Stimulated activated effector memory CD8-positive, alpha-beta T cell treated with anti-CD3 and anti-CD28 coated beads, Interleukin-12 subunit alpha, Interleukin-12 subunit beta, amount 100 ng/mL, for 72 hours (primary cell): ENCODE measurements around the gene RO60.
A peak's percentile ranks its signal among the peaks of the same experiment; 100 is the strongest.
"Not testable (repeated sequence)": the region's sequence is repeated elsewhere in the genome, so short reads cannot be mapped to it uniquely, and the experiment has no call there.

Experiments
- ATAC-seq: fragments of 150-1000 bp; cut with Tn5 transposase; 2 replicates; pipeline ENCODE4 v1.10.0; 2021
- DNase-seq, 2 donors: peaks; one replicate each; pipeline ENCODE4 v3.0.0; 2021 to 2022; ENCODE audit warnings: low spot score in 2 of 2
- H3K27ac Mint-ChIP-seq: one replicate; pipeline ENCODE4 v1.8.0; 2022; ENCODE audit warnings: mild to moderate bottlenecking, mixed read lengths
- H3K36me3 Mint-ChIP-seq: one replicate; pipeline ENCODE4 v1.8.0; 2022; ENCODE audit warnings: mild to moderate bottlenecking, mixed read lengths
- H3K4me1 Mint-ChIP-seq: one replicate; pipeline ENCODE4 v1.8.0; 2022; ENCODE audit warnings: mixed read lengths
- H3K4me3 Mint-ChIP-seq: one replicate; pipeline ENCODE4 v1.8.0; 2022; ENCODE audit warnings: mild to moderate bottlenecking, mixed read lengths
- H3K9me3 Mint-ChIP-seq: one replicate; pipeline ENCODE4 v1.8.0; 2022; ENCODE audit warnings: mixed read lengths

The RO60 gene

DNA sequence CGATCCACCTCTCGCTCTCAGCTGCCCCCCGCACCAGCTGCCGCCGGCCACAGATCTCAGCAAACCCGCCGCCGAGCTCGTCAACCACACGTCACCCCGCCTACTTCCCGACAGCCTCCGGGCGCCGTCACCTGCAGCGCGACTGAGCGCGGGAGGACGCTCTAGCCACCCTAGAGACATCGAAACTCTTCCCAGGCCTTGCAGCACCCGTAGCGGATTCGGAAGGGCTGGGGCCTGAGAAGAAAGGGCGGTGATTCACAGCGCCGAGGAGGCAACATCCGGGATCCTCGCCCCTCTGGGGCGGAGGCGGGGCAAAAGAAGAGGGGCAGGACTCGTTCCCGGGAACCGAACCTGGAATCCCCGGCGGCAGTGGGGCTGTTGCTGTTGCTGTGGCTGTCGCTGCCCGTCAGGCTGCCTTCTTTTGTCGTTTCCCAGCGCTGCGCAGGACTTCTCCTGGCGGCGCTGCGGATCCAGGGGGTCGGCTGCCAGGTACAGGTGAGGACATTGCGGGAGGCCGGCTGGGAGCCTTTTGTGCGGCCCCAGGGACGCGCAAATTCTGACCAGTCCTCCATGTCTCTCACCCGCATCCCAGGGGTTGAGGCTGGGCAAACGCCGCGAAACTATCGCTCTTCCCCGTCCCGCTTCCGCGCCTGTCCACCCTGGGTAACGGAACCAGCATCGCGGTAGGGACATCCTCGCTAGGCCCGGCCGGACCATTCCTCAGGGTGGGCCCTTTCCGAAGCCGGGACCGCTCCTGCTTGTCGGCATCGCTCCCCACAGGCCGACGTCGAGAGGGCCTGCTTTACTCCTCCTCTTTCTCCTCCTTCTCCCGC is at the start of gene RO60, which contains the start of gene UCHL5:
Gene RO60, plus strand, starts transcription at position 331 of the 833 bp plus-strand sequence. CDS start 9,443 bp downstream, outside the sequence.
Gene UCHL5, minus strand, starts transcription at position 79 of the 833 bp plus-strand sequence. CDS start 100 bp downstream, outside the sequence.
- DNase-seq (peak; percentile 80 to 97), ATAC-seq (peak; percentile 95)
- H3K4me1 Mint-ChIP-seq: peaks cover 61% of the 10 kb centered on the region
- H3K9me3 Mint-ChIP-seq: no peaks in the 10 kb centered on the region
- peak within 1 kb of the TSS; percentile 96 for H3K27ac Mint-ChIP-seq
- H3K4me3 Mint-ChIP-seq: peak within 1 kb of the TSS; percentile 90
- peaks cover 31% of the 10 kb centered on the region for H3K36me3 Mint-ChIP-seq

DNA sequence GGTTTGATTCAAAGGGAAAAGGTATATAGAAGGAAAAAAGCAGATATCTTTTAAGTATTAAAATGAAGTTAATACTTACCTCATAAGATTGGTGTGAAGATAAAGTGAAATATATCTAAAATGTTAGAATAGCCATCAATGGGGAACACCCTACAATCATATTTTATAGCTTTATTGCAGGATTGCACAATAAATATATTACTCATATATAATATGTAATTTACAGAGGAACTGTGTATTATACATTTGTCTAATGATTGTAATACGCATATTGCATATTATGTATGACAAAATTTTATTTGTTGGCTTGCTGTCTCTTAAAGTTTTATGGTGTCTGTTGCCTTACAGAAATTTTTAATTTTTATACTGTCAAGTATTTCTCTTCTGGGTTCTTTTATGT is 48.0 kb upstream of the RO60 start:
- H3K27ac Mint-ChIP-seq: no peak overlapping the region
- no peak overlapping the region for H3K4me3 Mint-ChIP-seq
- DNase-seq (no peak), ATAC-seq (no peak)
- peaks cover 17% of the 10 kb centered on the region for H3K36me3 Mint-ChIP-seq
- H3K9me3 Mint-ChIP-seq: no peaks in the 10 kb centered on the region
- H3K4me1 Mint-ChIP-seq: no peaks in the 10 kb centered on the region

DNA sequence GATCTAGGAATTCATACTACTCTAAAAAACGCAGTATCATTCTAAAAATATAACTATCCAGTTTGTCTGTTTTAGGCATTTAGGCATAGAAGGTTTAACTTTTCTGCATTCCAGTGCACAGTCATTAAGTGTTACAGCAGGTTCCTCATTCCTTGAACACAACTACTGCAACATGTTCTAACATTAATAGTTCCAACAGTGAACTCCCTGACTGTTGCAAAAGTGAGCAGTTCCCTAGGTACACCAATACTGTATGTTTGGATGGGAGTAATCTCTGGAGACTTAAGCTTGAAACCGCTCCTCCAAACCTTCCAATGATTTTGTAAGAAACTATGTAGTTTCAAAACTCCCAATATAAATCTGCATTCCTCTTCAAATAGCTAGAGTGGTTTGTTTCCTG is 46.4 kb upstream of the RO60 start:
- peaks cover 17% of the 10 kb centered on the region for H3K36me3 Mint-ChIP-seq
- ATAC-seq (no peak), DNase-seq (no peak)
- no peak overlapping the region for H3K4me3 Mint-ChIP-seq
- H3K9me3 Mint-ChIP-seq: no peaks in the 10 kb centered on the region
- H3K4me1 Mint-ChIP-seq: no peaks in the 10 kb centered on the region
- H3K27ac Mint-ChIP-seq: no peak overlapping the region

DNA sequence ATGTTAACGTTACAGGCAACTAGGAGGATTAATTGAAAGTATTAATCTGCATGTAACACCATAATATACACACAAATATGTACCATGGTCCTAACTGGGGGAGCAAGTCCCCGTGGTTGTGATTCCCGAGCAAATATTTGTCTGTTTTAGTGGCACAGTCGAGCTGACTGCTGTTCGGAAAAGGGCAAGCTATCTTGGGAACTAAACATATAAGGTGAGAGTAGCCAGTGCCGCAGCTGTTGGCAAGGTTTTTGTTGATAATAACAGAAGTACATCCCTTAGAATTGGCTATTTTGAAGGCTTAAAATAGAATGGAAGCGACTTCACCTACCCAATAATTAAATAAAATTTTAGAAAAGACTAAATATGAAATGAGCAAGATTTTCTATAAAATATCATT is 45.7 kb upstream of the RO60 start:
- Mint-ChIP-seq H3K4me1 (no peaks in the 10 kb centered on the region), H3K4me3 (no peak overlapping the region), H3K36me3 (peaks cover 17% of the 10 kb centered on the region), H3K9me3 (no peaks in the 10 kb centered on the region), H3K27ac (no peak overlapping the region)
- DNase-seq (no peak), ATAC-seq (no peak)

DNA sequence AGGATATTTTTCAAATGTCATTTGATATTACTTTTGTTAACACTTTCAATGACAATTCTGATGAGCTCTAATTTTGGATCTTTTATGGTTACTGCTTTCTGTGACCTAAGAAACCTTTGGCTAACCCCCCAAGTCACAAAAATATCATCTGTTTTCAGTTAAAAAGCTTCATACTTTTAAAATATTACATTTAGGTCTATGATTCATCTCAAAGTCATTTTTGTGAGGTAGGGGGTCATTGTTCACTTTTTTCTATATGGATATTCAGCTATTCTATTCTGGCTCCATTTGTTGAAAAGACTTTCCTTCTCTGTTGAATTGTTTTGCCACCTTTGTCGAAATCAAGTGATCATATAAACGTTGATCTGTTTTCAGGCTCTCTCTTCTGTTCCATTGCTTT is 45.0 kb upstream of the RO60 start:
- DNase-seq (no peak), ATAC-seq (no peak)
- Mint-ChIP-seq H3K9me3 (no peaks in the 10 kb centered on the region), H3K4me1 (no peaks in the 10 kb centered on the region), H3K27ac (no peak overlapping the region), H3K4me3 (no peak overlapping the region), H3K36me3 (peaks cover 15% of the 10 kb centered on the region)

DNA sequence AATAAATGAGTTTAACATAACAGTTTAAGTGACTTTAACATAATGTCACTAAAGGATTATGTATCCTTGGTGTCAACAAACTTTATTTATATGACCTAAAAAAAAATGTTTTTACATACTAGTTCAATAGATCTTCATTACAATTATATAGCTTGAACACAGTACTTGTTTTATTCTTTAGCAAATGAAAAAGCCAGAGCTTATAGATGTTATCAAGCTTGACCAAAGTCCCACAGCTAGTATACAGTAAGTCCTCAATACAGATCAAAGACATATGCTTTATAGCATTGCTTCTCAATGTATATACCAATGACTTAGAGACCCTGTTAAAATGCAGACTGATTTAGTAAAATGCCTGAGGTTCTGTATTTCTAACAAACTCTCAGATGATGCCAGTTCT is 42.6 kb upstream of the RO60 start:
- Mint-ChIP-seq H3K4me1 (no peaks in the 10 kb centered on the region), H3K9me3 (no peaks in the 10 kb centered on the region), H3K36me3 (peaks cover 23% of the 10 kb centered on the region), H3K27ac (no peak overlapping the region), H3K4me3 (no peak overlapping the region)
- ATAC-seq (no peak), DNase-seq (no peak)

DNA sequence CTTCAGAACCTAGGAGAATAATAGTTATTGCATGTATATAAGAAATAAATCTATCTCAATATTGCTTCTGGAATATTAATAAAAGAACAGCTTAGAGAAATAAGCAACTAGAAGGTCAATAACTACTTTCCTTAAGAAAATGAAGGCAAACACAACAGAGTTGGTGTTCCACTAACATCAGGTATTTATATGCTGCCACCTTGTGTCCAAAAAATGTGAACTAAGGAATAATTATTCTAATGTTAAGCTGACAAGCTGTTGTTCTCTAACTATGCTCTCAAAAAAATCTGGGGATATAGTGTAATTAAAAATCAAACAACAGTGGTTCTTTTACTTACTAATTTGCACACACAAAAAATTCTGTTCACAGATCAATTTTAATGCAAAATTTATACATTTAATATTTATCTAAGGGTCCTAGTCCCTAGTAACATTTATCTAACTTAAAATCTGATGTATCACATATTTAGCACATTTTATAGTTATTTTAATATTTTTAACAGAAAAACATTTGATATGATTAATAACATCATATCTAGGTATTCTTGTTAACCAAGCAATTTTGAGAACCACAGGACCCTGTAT is 39.9 kb upstream of the RO60 start:
- no peak overlapping the region for H3K27ac Mint-ChIP-seq
- H3K36me3 Mint-ChIP-seq: peaks cover 49% of the 10 kb centered on the region
- DNase-seq: no peak
- ATAC-seq: no peak
- no peak overlapping the region for H3K4me3 Mint-ChIP-seq
- no peaks in the 10 kb centered on the region for H3K9me3 Mint-ChIP-seq
- no peaks in the 10 kb centered on the region for H3K4me1 Mint-ChIP-seq

DNA sequence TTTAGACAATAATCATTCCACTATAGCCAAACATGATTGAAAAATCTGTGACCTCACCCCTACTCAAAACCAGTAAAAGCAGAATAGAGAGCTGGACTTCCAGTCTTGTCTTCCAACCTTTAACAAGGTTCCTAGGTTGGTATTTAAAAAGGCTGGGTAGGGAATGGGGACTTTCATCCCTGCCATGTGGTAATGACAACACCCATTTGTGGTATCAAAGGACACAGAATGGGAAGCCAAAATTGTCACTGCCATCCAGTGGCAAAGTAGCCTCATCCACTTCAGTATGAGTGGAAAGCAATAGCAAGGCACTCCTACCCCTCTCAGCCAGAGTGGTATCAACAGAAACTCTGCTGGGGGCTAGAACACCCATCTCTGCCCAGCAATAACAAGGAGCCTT is 34.2 kb upstream of the RO60 start:
- DNase-seq (no peak), ATAC-seq (no peak)
- Mint-ChIP-seq H3K27ac (no peak overlapping the region), H3K4me1 (no peaks in the 10 kb centered on the region), H3K36me3 (peaks cover 85% of the 10 kb centered on the region), H3K4me3 (no peak overlapping the region), H3K9me3 (no peaks in the 10 kb centered on the region)

DNA sequence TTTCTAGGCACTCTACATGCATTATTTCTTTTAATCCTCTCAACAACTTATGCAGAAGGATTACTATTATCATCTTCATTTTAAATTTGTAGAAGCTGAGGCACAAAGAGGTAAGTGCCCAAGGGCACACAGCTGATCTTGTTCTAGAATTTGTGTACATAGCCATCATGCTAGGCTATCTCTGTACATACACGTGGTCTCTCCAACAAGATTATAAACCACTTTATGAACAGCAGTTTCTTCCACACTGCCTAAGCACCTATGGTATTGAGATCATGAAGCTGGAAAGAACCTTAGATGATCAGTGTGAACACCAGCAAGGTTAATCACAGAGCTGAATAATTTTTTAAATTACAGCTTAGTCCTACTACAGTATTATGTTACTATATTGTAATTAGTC is 29.1 kb upstream of the RO60 start:
- ATAC-seq (no peak), DNase-seq (no peak)
- Mint-ChIP-seq H3K9me3 (no peaks in the 10 kb centered on the region), H3K4me3 (no peak overlapping the region), H3K27ac (peak overlapping the region; percentile 12), H3K4me1 (peaks cover 10% of the 10 kb centered on the region), H3K36me3 (peaks cover 63% of the 10 kb centered on the region)

DNA sequence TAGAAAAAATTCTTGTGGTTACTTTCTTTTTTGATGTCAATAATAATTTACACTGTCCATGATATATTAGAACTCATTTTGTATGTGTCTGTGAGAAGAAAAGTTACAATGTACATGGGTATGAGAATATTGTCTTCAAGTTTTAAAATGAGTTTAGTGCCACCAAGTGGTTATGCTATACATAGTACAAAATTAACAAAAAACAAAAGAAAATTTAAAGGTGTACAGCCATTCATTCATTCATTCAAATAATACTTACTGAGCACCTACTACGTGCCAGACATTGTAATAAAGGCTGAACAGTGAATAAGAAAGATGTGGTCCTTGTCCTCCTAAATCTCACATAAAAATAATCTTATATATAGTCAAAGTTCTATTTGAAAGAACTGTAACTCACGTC is 28.0 kb upstream of the RO60 start:
- Mint-ChIP-seq H3K27ac (no peak overlapping the region), H3K9me3 (no peaks in the 10 kb centered on the region), H3K4me1 (peaks cover 13% of the 10 kb centered on the region), H3K4me3 (no peak overlapping the region), H3K36me3 (peaks cover 55% of the 10 kb centered on the region)
- no peak for DNase-seq
- no peak for ATAC-seq

DNA sequence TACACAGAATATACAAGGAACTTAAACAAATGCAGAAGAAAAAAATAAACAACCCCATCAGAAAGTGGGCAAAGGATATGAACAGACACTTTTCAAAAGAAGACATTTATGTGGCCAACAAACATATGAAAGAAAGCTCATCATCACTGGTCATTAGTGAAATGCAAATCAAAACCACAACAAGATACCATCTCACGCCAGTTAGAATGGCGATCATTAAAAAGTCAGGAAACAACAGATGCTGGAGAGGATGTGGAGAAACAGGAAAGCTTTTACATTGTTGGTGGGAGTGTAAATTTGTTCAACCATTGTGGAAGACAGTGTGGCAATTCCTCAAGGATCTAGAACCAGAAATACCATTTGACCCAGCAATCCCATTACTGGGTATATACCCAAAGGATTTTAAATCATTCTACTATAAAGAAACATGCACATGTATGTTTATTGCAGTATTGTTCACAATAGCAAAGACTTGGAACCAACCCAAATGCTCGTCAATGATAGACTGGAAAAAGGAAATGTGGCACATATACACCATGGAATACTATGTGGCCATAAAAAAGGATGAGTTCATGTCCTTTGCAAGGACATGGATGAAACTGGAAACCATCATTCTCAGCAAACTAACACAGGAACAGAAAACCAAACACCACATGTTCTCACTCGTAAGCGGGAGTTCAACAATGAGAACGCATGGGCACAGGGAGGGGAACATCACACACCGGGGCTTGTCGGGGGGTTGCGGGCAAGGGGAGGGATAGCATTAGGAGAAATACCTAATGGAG is 26.6 kb upstream of the RO60 start:
- not testable (repeated sequence) for H3K4me3 Mint-ChIP-seq, ATAC-seq, DNase-seq, H3K27ac Mint-ChIP-seq, H3K9me3 Mint-ChIP-seq
- peaks cover 54% of the 10 kb centered on the region for H3K36me3 Mint-ChIP-seq
- peaks cover 25% of the 10 kb centered on the region for H3K4me1 Mint-ChIP-seq

DNA sequence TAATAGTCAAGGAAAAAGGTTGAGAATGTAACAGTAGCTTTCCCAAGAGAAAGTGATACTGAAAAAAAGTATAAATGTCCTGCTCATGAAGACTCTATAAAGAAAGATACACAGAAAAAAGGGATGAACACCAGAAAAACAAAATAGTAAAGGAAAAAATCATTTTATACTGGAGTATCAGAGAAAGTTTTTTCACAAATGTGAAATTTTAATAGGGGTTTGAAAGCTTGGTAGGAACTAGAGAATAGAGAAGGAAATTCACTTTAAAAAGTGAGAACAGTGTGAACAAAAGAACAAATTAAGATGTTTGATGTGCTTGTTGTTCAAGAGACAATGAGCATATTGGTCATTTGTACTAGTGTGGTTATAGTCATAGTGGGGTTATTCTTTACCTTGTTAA is 25.8 kb upstream of the RO60 start:
- Mint-ChIP-seq H3K4me1 (peaks cover 25% of the 10 kb centered on the region), H3K27ac (no peak overlapping the region)

DNA sequence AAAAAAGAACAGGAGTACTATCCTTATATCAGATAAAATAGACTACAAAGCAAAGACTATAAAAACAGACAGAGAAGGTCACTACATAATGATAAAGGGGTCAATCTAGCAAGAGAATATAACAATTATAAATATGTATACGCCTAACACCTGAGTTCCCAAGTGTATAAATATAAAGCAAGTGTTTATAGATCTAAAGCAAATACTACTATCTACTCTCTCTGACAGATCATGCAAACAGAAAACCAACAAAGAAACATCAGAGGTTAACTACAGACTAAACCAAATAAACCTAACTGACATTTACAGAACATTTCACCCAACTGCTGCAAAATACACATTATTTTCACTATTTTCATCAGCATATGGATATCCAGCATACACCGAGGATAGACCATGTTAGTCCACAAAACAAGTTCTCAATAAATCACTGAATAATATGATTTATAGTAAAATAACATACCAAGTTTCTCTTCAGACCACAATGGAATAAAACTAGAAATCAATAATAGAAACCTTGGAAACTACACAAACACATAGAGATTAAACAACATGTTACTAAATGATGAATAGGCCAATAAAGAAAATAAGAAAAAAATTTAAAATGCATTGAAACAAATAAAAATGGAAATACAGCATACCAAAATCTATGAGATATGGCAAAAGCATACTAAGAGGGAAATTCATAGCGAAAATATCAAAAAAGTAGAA is 22.9 kb upstream of the RO60 start:
- ATAC-seq (no peak), DNase-seq (no peak)
- peaks cover 40% of the 10 kb centered on the region for H3K4me1 Mint-ChIP-seq
- peaks cover 45% of the 10 kb centered on the region for H3K36me3 Mint-ChIP-seq
- no peak overlapping the region for H3K4me3 Mint-ChIP-seq
- no peaks in the 10 kb centered on the region for H3K9me3 Mint-ChIP-seq
- no peak overlapping the region for H3K27ac Mint-ChIP-seq

More for the DNA sequence above, 25.8 kb upstream of the RO60 start:
- DNase-seq: no peak
- Mint-ChIP-seq H3K36me3 (peaks cover 54% of the 10 kb centered on the region), H3K4me3 (no peak overlapping the region), H3K9me3 (no peaks in the 10 kb centered on the region)
- ATAC-seq: no peak

DNA sequence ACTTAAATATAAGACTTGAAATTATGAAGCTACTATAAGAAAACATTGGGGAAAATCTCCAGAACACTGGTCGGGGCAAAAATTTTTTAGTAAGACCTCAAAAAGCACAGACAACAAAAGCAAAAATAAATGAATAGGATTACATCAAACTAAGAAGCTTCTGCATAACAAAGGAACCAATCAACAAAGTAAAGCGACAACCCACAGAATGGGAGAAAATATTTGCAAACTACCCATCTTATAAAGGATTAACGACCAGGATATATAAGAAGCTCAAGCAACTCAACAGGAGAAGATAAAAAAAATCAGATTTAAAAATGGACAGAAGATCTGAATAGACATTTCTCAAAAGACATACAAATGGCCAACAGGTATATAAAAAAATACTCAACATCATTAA is 19.4 kb upstream of the RO60 start:
- H3K4me3 Mint-ChIP-seq: no peak overlapping the region
- no peak overlapping the region for H3K27ac Mint-ChIP-seq
- DNase-seq (no peak), ATAC-seq (no peak)
- peaks cover 40% of the 10 kb centered on the region for H3K36me3 Mint-ChIP-seq
- no peaks in the 10 kb centered on the region for H3K9me3 Mint-ChIP-seq
- H3K4me1 Mint-ChIP-seq: peaks cover 30% of the 10 kb centered on the region
